Stimulated activated CD8-positive, alpha-beta memory T cell treated with anti-CD3 and anti-CD28 coated beads, Interleukin-7, amount 100 ng/mL, for 1 hour (primary cell): ENCODE results near the gene C11orf65.

ENCODE experiments used
- DNase-seq, 2 donors: peaks; one replicate each; pipeline ENCODE4 v3.0.0-alpha.2; 2020; ENCODE audit warnings: low read depth in 2 of 2

Gene C11orf65

GRCh38 chr11:108369064-108369463 is 98.3 kb downstream of the C11orf65 start:
- no peak for DNase-seq

DNA sequence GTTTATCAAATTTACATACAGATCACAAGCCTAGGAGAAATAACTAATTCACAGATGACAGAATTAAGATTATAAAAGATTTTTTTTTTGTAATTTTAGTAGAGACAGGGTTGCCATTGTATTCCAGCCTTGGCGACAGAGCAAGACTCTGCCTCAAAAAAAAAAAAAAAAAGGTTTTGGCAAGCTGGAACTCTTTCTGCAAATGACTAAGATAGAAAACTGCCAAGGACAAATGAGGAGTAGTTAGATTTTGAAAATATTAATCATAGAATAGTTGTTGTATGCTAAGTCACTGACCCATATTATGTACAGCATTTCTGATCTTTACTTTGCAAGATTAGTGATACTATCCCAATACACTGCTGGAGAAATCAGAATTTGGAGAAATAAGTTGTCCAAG is 99.2 kb downstream of the C11orf65 start:
- DNase-seq, result no peak

- DNase-seq, result no peak
Observed at GRCh38 chr11:108364159-108364558, 103.2 kb downstream of the C11orf65 start.

DNA sequence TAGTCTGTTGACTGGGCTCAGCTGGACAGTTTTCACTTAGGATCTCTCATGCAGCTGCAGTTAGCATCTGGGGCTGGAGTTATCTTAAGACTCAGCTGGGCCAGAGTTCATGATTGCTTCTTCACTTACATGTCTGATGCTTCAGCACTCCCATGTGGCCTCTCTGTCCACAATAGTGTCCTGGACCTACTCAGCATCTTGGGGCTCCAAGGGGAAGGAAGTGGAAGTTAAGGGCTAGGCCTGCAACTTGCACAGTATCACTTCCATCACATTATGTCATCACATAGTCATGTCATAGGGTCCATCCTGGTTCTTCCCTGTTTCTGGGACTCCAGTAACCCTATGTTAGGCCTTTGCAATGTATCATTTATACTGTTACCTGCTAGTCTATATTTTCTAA is 115.9 kb downstream of the C11orf65 start:
- no peak for DNase-seq

GRCh38 chr11:108346451-108346850 is 120.9 kb downstream of the C11orf65 start:
- DNase-seq, result no peak

- DNase-seq, result no peak
Observed at GRCh38 chr11:108345767-108346166, 121.6 kb downstream of the C11orf65 start.

GRCh38 chr11:108343714-108344113 is 123.6 kb downstream of the C11orf65 start:
- no peak for DNase-seq

DNA sequence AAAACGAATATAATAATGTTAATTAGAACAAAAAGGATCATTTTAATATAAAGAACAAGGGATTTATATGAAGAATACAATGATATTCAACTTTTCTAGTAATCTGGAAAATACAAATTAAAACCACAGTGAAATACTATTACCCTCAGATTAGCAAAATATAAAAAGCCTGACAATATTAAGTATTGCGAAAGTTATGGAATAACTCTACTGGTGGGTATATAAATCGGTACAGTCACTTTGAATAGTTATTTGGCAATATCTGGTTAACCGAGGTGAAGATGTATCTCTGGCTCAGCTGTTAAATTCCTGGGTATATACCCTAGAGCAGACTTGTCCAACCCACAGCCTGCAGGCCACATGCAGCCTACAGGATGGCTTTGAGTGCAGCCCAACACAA is 125.7 kb downstream of the C11orf65 start:
- DNase-seq, result no peak

GRCh38 chr11:108340973-108341372 is 126.4 kb downstream of the C11orf65 start:
- no peak for DNase-seq

- no peak for DNase-seq
Observed at GRCh38 chr11:108338750-108339149, 128.6 kb downstream of the C11orf65 start.

DNA sequence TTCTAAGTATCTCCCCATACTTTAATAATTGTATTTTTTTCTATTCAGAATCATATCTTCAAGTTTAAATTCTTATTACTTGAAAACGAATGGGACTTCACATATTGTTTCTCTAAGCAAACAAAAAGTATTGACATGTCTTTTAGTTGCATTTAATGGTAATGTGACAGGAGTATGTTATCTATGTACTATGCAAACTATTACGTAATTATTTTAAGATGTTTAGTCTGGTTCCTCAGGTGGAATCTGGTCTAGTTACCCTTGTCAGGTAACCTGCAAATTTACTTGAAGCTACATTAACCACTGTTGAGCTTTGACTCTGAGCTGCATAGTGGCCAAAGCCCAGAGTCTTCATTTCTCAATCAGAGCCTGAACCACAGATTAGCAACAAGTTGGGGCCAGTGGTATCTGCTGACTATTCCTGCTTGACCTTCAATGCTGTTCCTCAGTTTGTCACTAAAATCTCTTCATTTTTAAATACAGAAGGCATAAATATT is 133.9 kb downstream of the C11orf65 start:
- DNase-seq, result no peak
